Measurements from ENCODE around the gene IGF2BP2.

- no peak for TF ChIP-seq CTCF (IDR thresholded peaks at IDR 0.05)
- no peak for TF ChIP-seq POLR2A (IDR thresholded peaks at IDR 0.05)
Observed at GRCh38 chr3:185797108-185797881, 27.5 kb downstream of the IGF2BP2 start.

Measured in testis (tissue), 2 donors.